NCI-H2107 (cell line): ENCODE data around the gene TXK.

Experiments
- DNase-seq: peaks from one replicate; lab custom pipeline; 2025; lab: John Stamatoyannopoulos, UW

Gene TXK

DNA sequence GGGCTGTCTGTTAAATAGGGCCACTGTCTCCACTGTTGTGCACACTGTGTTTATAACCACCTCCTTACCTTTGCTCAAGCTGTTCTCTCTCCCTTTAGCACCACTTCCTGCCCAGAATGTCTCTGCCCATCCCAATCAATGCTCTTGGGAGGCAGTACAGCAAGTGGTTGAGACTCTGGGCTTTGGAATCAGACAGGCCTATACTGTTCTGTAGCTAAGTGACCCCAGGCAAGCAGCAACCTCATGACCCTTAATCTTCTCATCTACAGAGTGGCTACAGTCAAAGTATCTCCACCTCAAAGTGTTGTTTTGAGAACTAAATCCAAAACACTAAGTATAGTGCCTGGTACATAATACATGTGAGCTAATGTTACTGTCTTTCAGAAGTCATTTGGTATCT lies 3.8 kb upstream of the TXK start:
- DNase-seq, result no peak

GRCh38 chr4:48133669-48134068 lies 381 bp downstream of the TXK start:
- DNase-seq, result no peak

DNA sequence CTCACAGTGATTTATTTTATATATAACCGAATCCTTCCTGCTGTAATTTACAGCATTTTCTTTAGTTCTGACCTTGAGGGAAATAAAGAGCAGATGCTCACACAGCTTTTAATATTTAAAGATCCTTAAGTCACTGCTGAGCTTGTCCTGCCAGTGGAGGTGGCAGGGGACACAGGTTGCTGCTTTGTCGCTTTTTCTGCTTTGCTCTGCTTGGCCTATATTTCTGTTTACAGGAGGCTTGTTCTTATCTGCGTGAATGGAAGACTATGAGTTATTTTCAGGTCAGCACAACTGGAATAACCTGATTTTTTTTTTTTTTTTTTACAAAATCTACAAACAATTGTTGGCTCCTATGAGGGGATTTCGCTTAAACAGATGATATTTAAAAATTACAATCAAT lies 2.3 kb downstream of the TXK start:
- DNase-seq, result no peak

DNA sequence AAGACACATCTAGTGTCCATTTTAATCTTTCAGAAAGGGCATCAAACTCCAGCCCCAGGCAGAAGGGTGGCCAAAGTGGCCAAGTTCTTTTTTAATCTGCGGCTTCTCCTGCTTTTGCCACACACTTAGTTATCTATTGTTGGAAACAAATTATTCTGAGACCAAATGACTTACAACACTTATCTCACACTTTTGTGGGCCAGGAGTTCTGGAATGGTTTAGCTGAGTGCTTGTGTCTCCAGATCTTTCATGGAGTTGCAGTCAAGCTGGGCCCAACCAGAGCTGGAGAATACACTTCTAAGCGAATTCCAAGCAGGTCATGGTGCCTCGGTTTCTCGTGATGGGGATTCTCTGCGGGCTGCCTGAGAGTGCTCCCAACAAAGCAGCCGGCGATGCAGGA lies 4.0 kb downstream of the TXK start:
- DNase-seq, result no peak

- DNase-seq, result no peak
These were observed 4.6 kb downstream of the TXK start for GRCh38 chr4:48129307-48130014.

- DNase-seq, result no peak
These were observed 6.2 kb downstream of the TXK start for GRCh38 chr4:48127682-48128404.

DNA sequence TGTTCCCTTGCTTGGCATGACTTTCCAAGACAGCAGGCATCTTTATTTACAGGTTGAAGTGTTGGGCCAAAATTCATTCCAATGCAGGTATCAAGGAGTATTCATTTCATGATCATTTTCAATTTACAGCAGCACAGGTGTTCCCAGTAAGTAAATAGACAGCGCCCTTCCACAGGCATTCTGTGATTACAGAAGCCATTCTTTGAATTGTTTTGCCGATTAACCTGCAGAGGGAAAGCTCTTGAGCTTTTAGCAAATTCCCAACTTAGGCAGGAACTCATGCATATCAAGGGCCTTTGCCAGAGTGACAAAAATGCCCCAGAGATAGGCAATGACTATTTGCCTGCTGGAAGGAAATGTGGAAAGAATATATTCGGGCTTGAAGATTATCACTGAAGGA lies 6.8 kb downstream of the TXK start:
- DNase-seq, result no peak

DNA sequence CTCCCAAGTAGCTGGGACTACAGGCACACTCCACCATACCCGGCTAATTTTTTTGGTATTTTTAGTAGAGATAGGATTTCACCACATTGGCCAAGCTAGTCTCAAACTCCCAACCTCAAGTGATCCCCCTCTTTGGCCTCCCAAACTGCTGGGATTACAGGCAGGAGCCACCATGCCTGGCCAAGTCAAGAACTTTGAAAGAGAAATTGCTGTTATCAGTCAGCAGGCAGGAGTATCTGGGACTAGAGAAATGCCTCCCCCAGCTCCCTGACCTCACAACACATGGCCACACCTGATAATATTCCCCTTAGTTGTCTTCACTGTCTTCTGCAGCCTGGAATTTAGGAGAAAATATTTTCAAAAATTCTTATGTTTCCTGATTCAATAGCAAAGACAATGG lies 7.4 kb downstream of the TXK start:
- DNase-seq, result no peak

DNA sequence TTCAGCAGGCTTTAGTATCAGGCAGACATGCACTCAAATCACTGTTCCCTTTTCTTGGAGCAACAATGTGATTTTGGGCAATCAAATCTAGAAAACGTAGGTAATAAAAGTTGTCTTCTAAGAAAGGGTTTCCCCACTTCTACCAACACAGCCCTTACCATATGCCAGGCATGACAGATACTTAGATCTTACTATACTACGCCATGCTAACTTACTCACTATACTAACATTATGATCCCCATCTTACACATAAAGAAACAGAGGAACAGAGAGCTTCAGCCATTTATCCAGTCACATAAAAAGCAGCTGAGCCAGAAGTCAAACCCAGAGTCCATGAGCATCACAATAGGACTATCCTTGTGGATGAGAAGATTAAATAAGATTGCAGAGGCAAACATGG lies 9.2 kb downstream of the TXK start:
- no peak for DNase-seq

DNA sequence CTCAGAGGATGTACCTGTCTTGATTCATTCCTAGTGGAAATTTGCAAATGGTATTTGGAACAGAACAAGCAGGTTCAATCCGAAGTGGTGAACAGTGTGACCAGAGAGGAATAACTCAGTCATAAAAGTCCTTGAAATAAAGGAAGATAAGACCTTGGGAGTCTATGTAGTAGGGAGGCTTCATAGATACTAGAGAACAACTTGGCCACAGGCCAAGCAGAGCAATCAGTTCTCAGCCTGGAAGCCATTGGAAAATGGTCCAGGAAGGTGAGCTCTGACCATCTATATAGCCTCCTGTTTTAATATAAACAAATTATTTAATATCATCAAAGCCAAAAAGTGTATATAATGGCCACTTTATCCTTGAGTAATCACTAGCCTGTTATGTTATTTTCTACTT lies 11.3 kb downstream of the TXK start:
- no peak for DNase-seq

DNA sequence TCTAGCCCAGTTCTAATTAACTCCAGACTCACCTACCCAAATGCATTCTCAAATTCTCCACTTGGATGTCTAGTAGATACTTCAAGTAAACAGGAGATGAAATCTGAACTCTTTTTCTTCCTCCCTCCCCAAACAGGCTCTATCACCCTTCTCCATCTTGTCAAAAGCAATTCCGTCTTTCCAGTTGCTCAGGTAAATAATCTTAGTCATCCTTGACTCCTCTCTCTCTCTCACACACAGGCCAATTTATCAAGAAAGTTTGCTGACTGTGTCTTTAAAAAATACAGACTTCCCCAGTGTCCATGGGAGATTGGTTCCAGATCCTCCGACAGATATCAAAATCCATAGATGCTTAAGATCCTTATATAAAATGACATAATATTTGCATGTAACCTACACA lies 12.9 kb downstream of the TXK start:
- DNase-seq, result no peak

GRCh38 chr4:48120132-48120531 lies 13.9 kb downstream of the TXK start:
- DNase-seq, result no peak

- no peak for DNase-seq
These were observed 14.4 kb downstream of the TXK start for GRCh38 chr4:48119646-48120045.

DNA sequence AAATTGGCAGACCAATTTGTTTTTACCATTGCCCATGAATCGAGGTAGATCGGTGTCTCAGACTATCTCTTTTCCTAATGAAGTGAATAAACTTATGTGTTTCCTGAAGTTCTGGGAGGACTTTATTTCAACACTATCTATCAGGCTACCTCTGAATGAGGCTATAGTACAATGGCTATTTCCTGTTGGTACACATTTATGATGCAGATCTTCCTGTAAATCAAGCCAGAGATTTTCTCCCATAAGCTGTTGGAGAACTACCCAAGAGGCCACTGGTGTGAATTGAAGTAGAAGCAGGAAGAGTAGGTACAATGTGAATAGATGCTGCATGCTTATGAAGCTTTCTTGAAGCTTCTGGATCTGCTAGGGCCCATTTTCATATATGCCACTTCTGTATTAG lies 16.0 kb downstream of the TXK start:
- DNase-seq, result no peak

DNA sequence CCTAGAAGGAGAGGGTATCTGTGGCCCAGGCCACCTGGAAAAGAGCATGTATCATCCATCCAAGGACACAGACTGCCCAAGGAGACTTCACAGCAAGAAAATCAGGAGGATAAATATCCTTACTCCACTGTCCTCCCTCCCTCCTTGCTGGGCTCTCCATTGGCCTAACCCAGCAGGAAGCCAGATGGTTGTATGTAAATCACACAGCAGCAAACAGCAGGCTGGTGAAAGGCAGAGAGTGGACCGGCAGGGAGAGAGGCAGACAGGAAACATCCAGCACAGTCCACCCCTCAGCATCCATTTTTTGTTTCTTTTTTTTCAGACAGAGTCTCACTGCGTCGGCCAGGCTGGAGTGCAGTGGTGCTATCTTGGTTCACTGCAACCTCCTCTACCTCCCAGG lies 17.5 kb downstream of the TXK start:
- DNase-seq, result no peak

DNA sequence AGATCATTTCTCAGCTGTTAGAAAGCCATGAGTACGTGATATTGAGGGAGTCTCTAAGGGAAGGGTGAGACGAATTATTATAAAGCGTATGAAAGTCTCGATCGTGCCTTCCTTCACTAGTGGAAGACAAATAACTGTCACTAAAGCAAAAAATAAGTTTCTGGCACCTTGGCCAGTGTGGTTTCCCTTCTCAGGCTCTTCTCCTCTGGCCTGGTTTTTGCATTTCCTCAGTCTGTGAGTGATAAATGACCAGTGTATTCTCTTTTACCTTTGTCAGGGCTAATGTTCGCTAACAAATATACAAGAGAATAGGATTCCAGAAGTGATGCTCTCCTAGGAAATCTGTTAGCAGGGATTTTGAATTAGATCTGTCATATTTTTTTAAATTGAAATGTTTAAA lies 19.6 kb downstream of the TXK start:
- DNase-seq, result no peak

DNA sequence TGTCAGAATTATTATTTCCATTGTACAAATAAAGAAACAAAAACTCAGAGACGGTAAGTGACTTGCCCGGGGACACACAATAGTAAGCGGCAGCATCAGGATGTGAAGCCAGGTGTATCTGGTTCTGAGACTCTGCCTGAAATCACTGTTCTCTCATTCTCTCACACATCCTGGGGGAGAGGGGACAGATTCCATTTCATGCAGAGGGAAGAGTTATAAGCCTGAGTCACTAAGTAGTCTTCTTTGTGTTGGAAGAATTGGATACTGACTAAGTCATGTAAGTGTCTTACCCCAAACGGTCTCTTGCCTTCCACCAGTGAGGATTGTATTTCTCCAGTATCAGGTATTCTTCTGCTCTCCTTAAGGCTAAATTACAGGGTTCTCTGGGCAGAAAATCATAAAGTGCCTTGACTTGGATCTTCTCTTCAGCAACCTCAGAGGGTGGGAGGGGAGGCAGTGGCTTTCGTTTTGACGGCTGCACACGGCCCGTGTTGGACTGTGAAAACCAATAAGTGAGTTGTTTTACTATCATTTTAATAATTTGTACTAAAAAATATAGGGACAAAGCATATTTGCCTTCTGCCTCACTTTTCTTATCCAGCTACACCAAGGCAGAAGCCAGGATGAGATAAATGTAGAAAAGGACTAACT lies 21.9 kb downstream of the TXK start:
- no peak for DNase-seq

GRCh38 chr4:48110452-48110978 lies 23.5 kb downstream of the TXK start:
- no peak for DNase-seq

DNA sequence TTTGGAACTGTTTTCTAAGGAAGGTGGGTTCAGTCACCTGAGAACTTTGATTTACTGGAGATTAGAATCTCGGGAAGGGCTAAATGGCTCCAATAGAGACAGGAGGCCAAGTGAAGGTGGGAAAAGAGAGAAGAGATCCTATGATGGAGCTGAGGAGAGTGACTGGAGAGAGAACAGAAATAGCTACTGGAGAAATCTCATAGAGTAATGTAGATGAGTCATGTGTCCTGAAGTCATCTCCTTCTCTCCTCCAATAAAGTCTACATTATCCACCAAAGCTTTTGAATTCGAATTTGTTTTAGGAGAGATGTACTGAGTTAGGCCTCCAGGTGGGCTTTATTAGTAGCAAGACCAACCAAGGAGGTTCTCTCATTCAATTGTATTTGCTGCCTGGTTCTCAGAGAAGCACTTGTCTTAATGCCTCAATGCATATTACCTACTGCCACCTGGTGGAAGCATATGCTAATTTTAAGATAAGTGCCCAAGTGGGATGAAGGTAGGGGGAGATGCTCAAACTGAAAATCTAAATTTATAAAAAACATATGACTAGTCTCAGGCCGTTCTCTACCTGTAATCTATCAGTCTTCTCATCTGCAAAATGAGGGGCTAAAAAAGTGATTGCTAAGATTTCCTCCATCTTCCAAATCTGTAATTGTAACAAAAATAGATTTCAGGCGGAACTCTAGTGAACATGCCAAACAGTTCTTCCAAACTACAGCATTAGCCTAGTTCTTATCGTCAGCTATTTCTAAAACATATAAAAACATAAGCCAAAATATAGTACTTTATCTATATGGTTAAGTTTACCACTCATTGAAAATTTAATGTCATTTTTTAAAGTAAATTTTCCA lies 24.4 kb downstream of the TXK start:
- no peak for DNase-seq

- DNase-seq, result no peak
These were observed 25.6 kb downstream of the TXK start for GRCh38 chr4:48108309-48109073.

DNA sequence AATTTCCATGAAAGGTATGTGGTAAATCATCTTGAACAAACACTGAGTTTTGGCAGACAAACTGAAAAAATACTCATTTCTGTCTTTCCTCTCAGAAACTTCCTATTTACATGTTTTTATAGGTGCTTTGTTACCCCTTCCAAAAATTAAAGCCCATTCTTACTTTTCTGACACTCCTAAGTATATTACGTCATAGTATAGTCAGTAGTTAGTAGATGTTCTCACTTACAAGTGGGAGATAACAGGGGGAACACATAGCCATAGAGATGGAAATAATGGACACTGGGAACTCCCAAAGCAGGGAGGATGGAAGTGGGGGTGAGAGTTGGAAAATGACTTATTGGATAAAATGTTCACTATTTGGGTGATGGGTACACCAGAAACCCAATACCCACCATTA lies 28.8 kb downstream of the TXK start:
- no peak for DNase-seq
